Activated naive CD4-positive, alpha-beta T cell treated with anti-CD3 and anti-CD28 coated beads for 36 hours (primary cell): ENCODE measurements around the gene NEK6. TPM values are rescaled to one million over a fixed set of nuclear protein-coding genes. Genes with fewer than 3 reads are reported as not detected.

Experiments used
- CTCF ChIA-PET: fragments of 350-600 bp; sonication (Branson Sonifier 250); formaldehyde crosslinking; loops from one replicate; lab custom pipeline; 2021; ENCODE audit warnings: antibody characterized with exemption; lab: Charles Lee
- DNase-seq: peaks from one replicate; pipeline ENCODE4 v3.0.0-alpha.2; 2020
- H3K27ac Mint-ChIP-seq: one replicate; pipeline ENCODE4 v1.8.0; 2021; ENCODE audit warnings: mild to moderate bottlenecking, mixed read lengths
- H3K27me3 Mint-ChIP-seq: one replicate; pipeline ENCODE4 v1.8.0; 2021; ENCODE audit warnings: low read depth, mixed read lengths
- H3K36me3 Mint-ChIP-seq: one replicate; pipeline ENCODE4 v1.8.0; 2021; ENCODE audit warnings: low read depth, mixed read lengths
- H3K4me1 Mint-ChIP-seq: one replicate; pipeline ENCODE4 v1.8.0; 2021; ENCODE audit warnings: low read depth, mixed read lengths
- H3K4me3 Mint-ChIP-seq: one replicate; pipeline ENCODE4 v1.8.0; 2021; ENCODE audit warnings: mild to moderate bottlenecking, moderate library complexity, mixed read lengths
- H3K9me3 Mint-ChIP-seq: one replicate; pipeline ENCODE4 v1.8.0; 2021; ENCODE audit warnings: mixed read lengths
- intact Hi-C: fragments of 100-400 bp; cut with micrococcal nuclease; formaldehyde crosslinking; loops from one replicate; pipeline ENCODE4 v1.15.1; 2023
- total RNA-seq, 2 experiments: library from RNA; stranded (reverse); gene quantifications; one replicate each; pipeline ENCODE4 v1.2.3, GENCODE V29; 2021

NEK6 gene
- total RNA-seq, 2 experiments from 2014 or later, result 0.89 to 1.5 TPM

- Mint-ChIP-seq H3K9me3 (no peaks in the 10 kb centered on the region), H3K4me1 (no peaks in the 10 kb centered on the region), H3K36me3 (peaks cover 14% of the 10 kb centered on the region), H3K27me3 (no peaks in the 10 kb centered on the region), H3K27ac (no peak overlapping the region), H3K4me3 (no peak overlapping the region)
- intact Hi-C loops, result no loop called here
- CTCF ChIA-PET, result no interaction called here
- DNase-seq, result no peak
Observed at GRCh38 chr9:124347968-124348358, 90.2 kb downstream of the NEK6 start.

GRCh38 chr9:124348363-124348762 lies 90.6 kb downstream of the NEK6 start:
- intact Hi-C loops, result no loop called here
- CTCF ChIA-PET, result no interaction called here
- Mint-ChIP-seq H3K4me3 (no peak overlapping the region), H3K27me3 (no peaks in the 10 kb centered on the region), H3K27ac (no peak overlapping the region), H3K36me3 (peaks cover 14% of the 10 kb centered on the region), H3K4me1 (no peaks in the 10 kb centered on the region), H3K9me3 (no peaks in the 10 kb centered on the region)
- DNase-seq, result no peak

GRCh38 chr9:124348831-124349230 lies 91.1 kb downstream of the NEK6 start:
- Mint-ChIP-seq H3K9me3 (no peaks in the 10 kb centered on the region), H3K27me3 (no peaks in the 10 kb centered on the region), H3K36me3 (peaks cover 14% of the 10 kb centered on the region), H3K27ac (no peak overlapping the region), H3K4me3 (no peak overlapping the region), H3K4me1 (no peaks in the 10 kb centered on the region)
- DNase-seq, result no peak
- intact Hi-C loops, result no loop called here
- CTCF ChIA-PET, result no interaction called here

GRCh38 chr9:124349267-124349666 lies 91.5 kb downstream of the NEK6 start:
- Mint-ChIP-seq H3K27me3 (no peaks in the 10 kb centered on the region), H3K36me3 (peaks cover 14% of the 10 kb centered on the region), H3K9me3 (no peaks in the 10 kb centered on the region), H3K4me3 (no peak overlapping the region), H3K4me1 (no peaks in the 10 kb centered on the region), H3K27ac (no peak overlapping the region)
- DNase-seq, result no peak
- CTCF ChIA-PET, result no interaction called here
- intact Hi-C loops, result no loop called here

GRCh38 chr9:124349675-124350493 lies 92.1 kb downstream of the NEK6 start:
- H3K27ac Mint-ChIP-seq, result no peak overlapping the region
- no peak overlapping the region for H3K4me3 Mint-ChIP-seq
- no peaks in the 10 kb centered on the region for H3K9me3 Mint-ChIP-seq
- no peaks in the 10 kb centered on the region for H3K4me1 Mint-ChIP-seq
- CTCF ChIA-PET, result no interaction called here
- no peak for DNase-seq
- intact Hi-C loops, result no loop called here
- peaks cover 14% of the 10 kb centered on the region for H3K36me3 Mint-ChIP-seq
- H3K27me3 Mint-ChIP-seq, result no peaks in the 10 kb centered on the region

- intact Hi-C loops, result no loop called here
- CTCF ChIA-PET, result no interaction called here
Observed at GRCh38 chr9:124350494-124351263, 92.9 kb downstream of the NEK6 start.

GRCh38 chr9:124351672-124352468 lies 94.1 kb downstream of the NEK6 start:
- Mint-ChIP-seq H3K36me3 (peaks cover 14% of the 10 kb centered on the region), H3K4me3 (no peak overlapping the region), H3K4me1 (no peaks in the 10 kb centered on the region), H3K27ac (no peak overlapping the region), H3K9me3 (no peaks in the 10 kb centered on the region), H3K27me3 (no peaks in the 10 kb centered on the region)
- CTCF ChIA-PET, result interaction anchor here (0.6 kb wide), 1 partner anchor 218 kb away, joined by 4 read pairs; no protein-coding TSS in a partner anchor
- no peak for DNase-seq
- intact Hi-C loops, result no loop called here

More at GRCh38 chr9:124350494-124351263, 92.9 kb downstream of the NEK6 start:
- no peaks in the 10 kb centered on the region for H3K27me3 Mint-ChIP-seq
- H3K4me1 Mint-ChIP-seq, result no peaks in the 10 kb centered on the region
- H3K27ac Mint-ChIP-seq, result no peak overlapping the region
- peaks cover 14% of the 10 kb centered on the region for H3K36me3 Mint-ChIP-seq
- no peak overlapping the region for H3K4me3 Mint-ChIP-seq
- H3K9me3 Mint-ChIP-seq, result no peaks in the 10 kb centered on the region
- no peak for DNase-seq

- no peak for DNase-seq
- Mint-ChIP-seq H3K36me3 (peaks cover 14% of the 10 kb centered on the region), H3K4me3 (no peak overlapping the region), H3K27ac (no peak overlapping the region), H3K4me1 (no peaks in the 10 kb centered on the region), H3K27me3 (no peaks in the 10 kb centered on the region), H3K9me3 (no peaks in the 10 kb centered on the region)
- CTCF ChIA-PET, result interaction anchor here (0.6 kb wide), 1 partner anchor 219 kb away, joined by 4 read pairs; no protein-coding TSS in a partner anchor
- intact Hi-C loops, result no loop called here
Observed at GRCh38 chr9:124352616-124353015, 94.9 kb downstream of the NEK6 start.

GRCh38 chr9:124353166-124353768 lies 95.5 kb downstream of the NEK6 start:
- H3K27ac Mint-ChIP-seq, result no peak overlapping the region
- H3K4me1 Mint-ChIP-seq, result no peaks in the 10 kb centered on the region
- H3K9me3 Mint-ChIP-seq, result no peaks in the 10 kb centered on the region
- CTCF ChIA-PET, result no interaction called here
- H3K4me3 Mint-ChIP-seq, result no peak overlapping the region
- intact Hi-C loops, result no loop called here
- H3K36me3 Mint-ChIP-seq, result peaks cover 14% of the 10 kb centered on the region
- no peaks in the 10 kb centered on the region for H3K27me3 Mint-ChIP-seq
- no peak for DNase-seq

- Mint-ChIP-seq H3K4me1 (peaks cover 3% of the 10 kb centered on the region), H3K27ac (no peak overlapping the region), H3K27me3 (no peaks in the 10 kb centered on the region), H3K36me3 (peaks cover 14% of the 10 kb centered on the region), H3K9me3 (no peaks in the 10 kb centered on the region), H3K4me3 (no peak overlapping the region)
- intact Hi-C loops, result no loop called here
- no peak for DNase-seq
- CTCF ChIA-PET, result no interaction called here
Observed at GRCh38 chr9:124353811-124354274, 96.1 kb downstream of the NEK6 start.

- CTCF ChIA-PET, result no interaction called here
- Mint-ChIP-seq H3K27me3 (no peaks in the 10 kb centered on the region), H3K4me3 (no peak overlapping the region), H3K4me1 (peaks cover 3% of the 10 kb centered on the region), H3K27ac (no peak overlapping the region), H3K36me3 (peaks cover 14% of the 10 kb centered on the region), H3K9me3 (no peaks in the 10 kb centered on the region)
- DNase-seq, result no peak
- intact Hi-C loops, result no loop called here
Observed at GRCh38 chr9:124354346-124355038, 96.7 kb downstream of the NEK6 start.
